GM12878 (cell line): ENCODE data around the gene CDK5R2. TPM values are rescaled to one million over a fixed set of nuclear protein-coding genes. Genes with fewer than 3 reads are reported as not detected.

ENCODE experiments used
- BHLHE40 ChIP-seq, 2 experiments: fragments of 450-650 bp in 1 of 2; IDR thresholded peaks; 2 replicates each; pipeline ENCODE4 v1.6.1; 2011 to 2017; ENCODE audit warnings: low read depth in 2 of 2, borderline replicate concordance in 1 of 2, improper control_type of control experiment in 1 of 2, low read length in 1 of 2, mild to moderate bottlenecking in 1 of 2
- CHD4 ChIP-seq: fragments of 200-600 bp; sonication (generic); IDR thresholded peaks from 2 replicates; pipeline ENCODE4 v1.6.1; 2016; ENCODE audit warnings: mild to moderate bottlenecking
- HCFC1 ChIP-seq: fragments of 150-350 bp; IDR thresholded peaks from 2 replicates; pipeline ENCODE4 v1.6.1; 2014; ENCODE audit warnings: low read length
- IKZF1 ChIP-seq: fragments of 450-650 bp; conservative IDR thresholded peaks from 2 replicates; pipeline ENCODE4 v1.6.1; 2017; ENCODE audit warnings: antibody characterized with exemption, mild to moderate bottlenecking
- KAT2A ChIP-seq: conservative IDR thresholded peaks from 2 replicates; pipeline ENCODE4 v1.6.1; 2011; ENCODE audit warnings: low read depth, low read length; ENCODE audit not compliant: control insufficient read depth
- MEF2A ChIP-seq: IDR thresholded peaks from 2 replicates; pipeline ENCODE4 v1.6.1; 2011; ENCODE audit warnings: low read depth, mild to moderate bottlenecking, low read length, moderate library complexity; ENCODE audit not compliant: insufficient read depth
- NFIC ChIP-seq: IDR thresholded peaks from 2 replicates; pipeline ENCODE4 v1.6.1; 2012; ENCODE audit warnings: low read depth, mild to moderate bottlenecking, inconsistent platforms, low read length, moderate library complexity
- TBL1XR1 ChIP-seq: IDR thresholded peaks from 2 replicates; pipeline ENCODE4 v1.6.1; 2012; ENCODE audit warnings: low read depth, low read length, improper control_type of control experiment
- polyA plus RNA-seq, 11 experiments: library from polyadenylated mRNA; depleted of rRNA in 4 of 11; unstranded in 6 of 11; stranded (reverse) in 5 of 11; fragments of >200 nt; fragmentation: Nextera tagmentation in 4 of 11; fragmentation: Illumina TruSeq in 1 of 11; extraction: Ambion mirVana in 4 of 11; extraction: Trizol in 1 of 11; gene quantifications; 1 replicate in 1 of 11; 2 replicates in 10 of 11; pipeline versions ENCODE4 v1.2.1 to v1.2.3, GENCODE V29; 2011 to 2016; ENCODE audit warnings: inconsistent platforms in 2 of 11, missing spikeins in 2 of 11, low read depth in 1 of 11
- total RNA-seq, 4 experiments: library from RNA; depleted of rRNA in 3 of 4; stranded (reverse); fragments of >200 nt in 3 of 4; fragmentation: Illumina TruSeq in 1 of 4; extraction: Trizol in 1 of 4; gene quantifications; 2 replicates each; pipeline versions ENCODE4 v1.2.1 to v1.2.3, GENCODE V29; 2013 to 2021
- TF ChIP-seq, protein P1 (sequence below): fragments of 150-350 bp; IDR thresholded peaks from 2 replicates; pipeline ENCODE4 v1.6.1; 2016; ENCODE audit warnings: low read depth, low read length

Gene CDK5R2
- total and polyA plus RNA-seq, 10 of the 15 experiments (the other 5 are each of a cell fraction or from before 2014, with no cell fraction given), result not detected

DNA sequence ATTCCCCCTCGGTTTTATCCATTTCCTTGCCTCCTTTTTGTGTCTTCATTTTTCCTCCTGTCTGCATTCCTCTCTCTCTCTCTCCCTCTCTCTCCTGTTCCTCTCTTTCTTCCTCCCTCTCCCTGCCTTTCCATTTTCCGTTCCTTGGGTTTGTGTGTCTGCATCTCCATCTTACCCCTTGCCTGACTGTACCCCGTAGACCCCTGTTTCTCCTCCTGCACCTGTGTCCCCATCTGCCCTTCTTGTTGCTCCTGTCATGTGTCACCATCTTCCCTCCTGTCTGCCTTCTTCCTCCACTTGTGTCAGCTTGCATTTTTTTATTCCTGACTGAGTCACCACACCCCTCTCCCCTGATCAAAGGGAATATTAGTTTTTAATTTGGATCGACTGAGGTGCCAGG, 1.8 kb downstream of the CDK5R2 start (continued):
- TF ChIP-seq NFIC (no peak), HCFC1 (no peak), BHLHE40 (IDR thresholded peaks at IDR 0.05; ENCODE audit: borderline replicate concordance in 1 of 2, low read depth in 2 of 2, low read length in 1 of 2) (no peak), CHD4 (no peak), IKZF1 (no peak), TBL1XR1 (no peak), MEF2A (no peak), KAT2A (no peak)
- TF ChIP-seq, protein P1, sequence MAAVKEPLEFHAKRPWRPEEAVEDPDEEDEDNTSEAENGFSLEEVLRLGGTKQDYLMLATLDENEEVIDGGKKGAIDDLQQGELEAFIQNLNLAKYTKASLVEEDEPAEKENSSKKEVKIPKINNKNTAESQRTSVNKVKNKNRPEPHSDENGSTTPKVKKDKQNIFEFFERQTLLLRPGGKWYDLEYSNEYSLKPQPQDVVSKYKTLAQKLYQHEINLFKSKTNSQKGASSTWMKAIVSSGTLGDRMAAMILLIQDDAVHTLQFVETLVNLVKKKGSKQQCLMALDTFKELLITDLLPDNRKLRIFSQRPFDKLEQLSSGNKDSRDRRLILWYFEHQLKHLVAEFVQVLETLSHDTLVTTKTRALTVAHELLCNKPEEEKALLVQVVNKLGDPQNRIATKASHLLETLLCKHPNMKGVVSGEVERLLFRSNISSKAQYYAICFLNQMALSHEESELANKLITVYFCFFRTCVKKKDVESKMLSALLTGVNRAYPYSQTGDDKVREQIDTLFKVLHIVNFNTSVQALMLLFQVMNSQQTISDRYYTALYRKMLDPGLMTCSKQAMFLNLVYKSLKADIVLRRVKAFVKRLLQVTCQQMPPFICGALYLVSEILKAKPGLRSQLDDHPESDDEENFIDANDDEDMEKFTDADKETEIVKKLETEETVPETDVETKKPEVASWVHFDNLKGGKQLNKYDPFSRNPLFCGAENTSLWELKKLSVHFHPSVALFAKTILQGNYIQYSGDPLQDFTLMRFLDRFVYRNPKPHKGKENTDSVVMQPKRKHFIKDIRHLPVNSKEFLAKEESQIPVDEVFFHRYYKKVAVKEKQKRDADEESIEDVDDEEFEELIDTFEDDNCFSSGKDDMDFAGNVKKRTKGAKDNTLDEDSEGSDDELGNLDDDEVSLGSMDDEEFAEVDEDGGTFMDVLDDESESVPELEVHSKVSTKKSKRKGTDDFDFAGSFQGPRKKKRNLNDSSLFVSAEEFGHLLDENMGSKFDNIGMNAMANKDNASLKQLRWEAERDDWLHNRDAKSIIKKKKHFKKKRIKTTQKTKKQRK, result no peak
